Measurements from ENCODE around the gene IRS1.

Gene IRS1

GRCh38 chr2:226828191-226828590, 28.6 kb upstream of the IRS1 start:
- DNase-seq (ENCODE audit: low read depth in 1 of 2, low spot score in 1 of 2): no peak

GRCh38 chr2:226825056-226825455, 25.4 kb upstream of the IRS1 start:
- DNase-seq (ENCODE audit: low read depth in 1 of 2, low spot score in 1 of 2): no peak

- no peak for DNase-seq (ENCODE audit: low read depth in 1 of 2, low spot score in 1 of 2)
Observed at GRCh38 chr2:226818930-226819329, 19.3 kb upstream of the IRS1 start.

- DNase-seq (ENCODE audit: low read depth in 1 of 2, low spot score in 1 of 2): no peak
Observed at GRCh38 chr2:226813148-226813701, 13.6 kb upstream of the IRS1 start.

- no peak for DNase-seq (ENCODE audit: low read depth in 1 of 2, low spot score in 1 of 2)
Observed at GRCh38 chr2:226803410-226803809, 3.8 kb upstream of the IRS1 start.

- no peak for DNase-seq (ENCODE audit: low read depth in 1 of 2, low spot score in 1 of 2)
Observed at GRCh38 chr2:226802573-226802972, 3.0 kb upstream of the IRS1 start.

GRCh38 chr2:226800941-226801784, 1.5 kb upstream of the IRS1 start:
- DNase-seq (ENCODE audit: low read depth in 1 of 2, low spot score in 1 of 2): peak; percentile 37 to 72

- no peak for DNase-seq (ENCODE audit: low read depth in 1 of 2, low spot score in 1 of 2)
Observed at GRCh38 chr2:226799976-226800940, 638 bp upstream of the IRS1 start.

- DNase-seq (ENCODE audit: low read depth in 1 of 2, low spot score in 1 of 2): peak in 1 of 2 donors; percentile 28
Observed at GRCh38 chr2:226798422-226799210, 1.0 kb downstream of the IRS1 start.

- DNase-seq (ENCODE audit: low read depth in 1 of 2, low spot score in 1 of 2): no peak
Observed at GRCh38 chr2:226797989-226798421, 1.6 kb downstream of the IRS1 start.

GRCh38 chr2:226797289-226797988, 2.2 kb downstream of the IRS1 start:
- no peak for DNase-seq (ENCODE audit: low read depth in 1 of 2, low spot score in 1 of 2)

- DNase-seq (ENCODE audit: low read depth in 1 of 2, low spot score in 1 of 2): no peak
Observed at GRCh38 chr2:226796840-226797288, 2.8 kb downstream of the IRS1 start.

- DNase-seq (ENCODE audit: low read depth in 1 of 2, low spot score in 1 of 2): no peak
Observed at GRCh38 chr2:226796012-226796839, 3.4 kb downstream of the IRS1 start.

- DNase-seq (ENCODE audit: low read depth in 1 of 2, low spot score in 1 of 2): no peak
Observed at GRCh38 chr2:226795281-226796011, 4.2 kb downstream of the IRS1 start.

- DNase-seq (ENCODE audit: low read depth in 1 of 2, low spot score in 1 of 2): no peak
Observed at GRCh38 chr2:226794751-226795171, 4.9 kb downstream of the IRS1 start.

GRCh38 chr2:226794196-226794661, 5.4 kb downstream of the IRS1 start:
- no peak for DNase-seq (ENCODE audit: low read depth in 1 of 2, low spot score in 1 of 2)

GRCh38 chr2:226793646-226794045, 6.0 kb downstream of the IRS1 start:
- DNase-seq (ENCODE audit: low read depth in 1 of 2, low spot score in 1 of 2): no peak

GRCh38 chr2:226792155-226792881, 7.3 kb downstream of the IRS1 start:
- DNase-seq (ENCODE audit: low read depth in 1 of 2, low spot score in 1 of 2): no peak

All from stimulated activated CD4-positive, alpha-beta T cell treated with anti-CD3 and anti-CD28 coated beads, Interleukin-15, amount 100 ng/mL, for 1 hour (primary cell).